ENCODE results near the gene DENND2D. TPM values are rescaled to one million over a fixed set of nuclear protein-coding genes. Genes with fewer than 3 reads are reported as not detected.

DENND2D gene
- total RNA-seq, 1 experiment from 2014 or later: 2.1 TPM

DNA sequence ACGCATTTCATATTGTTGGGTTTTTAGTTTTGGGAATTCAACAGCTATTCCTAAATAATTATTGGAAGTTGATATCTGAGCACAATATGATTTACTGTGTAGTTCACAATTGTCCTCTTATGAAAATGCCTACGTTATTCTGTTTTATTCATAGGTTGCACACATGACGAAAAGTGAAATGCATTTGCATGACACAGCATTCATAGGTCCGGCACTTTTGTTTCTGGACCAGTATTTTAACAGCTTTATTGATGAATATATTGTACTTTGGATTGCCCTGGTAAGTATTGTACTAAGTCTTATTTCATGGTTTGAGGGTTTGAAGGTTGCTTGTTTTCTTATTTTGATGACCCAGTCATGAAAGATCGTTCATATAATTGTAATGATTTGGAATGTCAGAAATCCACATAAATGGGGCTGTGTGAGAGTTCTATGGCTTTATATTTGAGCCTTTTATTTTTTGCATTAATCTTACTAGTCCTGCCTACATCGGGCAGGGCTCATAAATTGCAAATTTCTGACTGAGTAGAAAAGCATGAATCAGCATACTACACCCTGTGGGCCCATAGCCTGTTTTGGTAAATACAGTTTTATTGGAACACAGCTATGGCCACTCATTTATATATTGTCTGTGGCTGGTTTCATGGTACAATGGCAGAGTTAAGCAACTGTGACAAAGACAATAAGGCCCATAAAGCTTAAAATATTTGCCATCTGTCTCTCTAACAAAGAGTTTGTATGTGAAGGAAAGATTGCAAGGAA, 17.0 kb downstream of the DENND2D start (continued):
- TF ChIP-seq, protein P1, sequence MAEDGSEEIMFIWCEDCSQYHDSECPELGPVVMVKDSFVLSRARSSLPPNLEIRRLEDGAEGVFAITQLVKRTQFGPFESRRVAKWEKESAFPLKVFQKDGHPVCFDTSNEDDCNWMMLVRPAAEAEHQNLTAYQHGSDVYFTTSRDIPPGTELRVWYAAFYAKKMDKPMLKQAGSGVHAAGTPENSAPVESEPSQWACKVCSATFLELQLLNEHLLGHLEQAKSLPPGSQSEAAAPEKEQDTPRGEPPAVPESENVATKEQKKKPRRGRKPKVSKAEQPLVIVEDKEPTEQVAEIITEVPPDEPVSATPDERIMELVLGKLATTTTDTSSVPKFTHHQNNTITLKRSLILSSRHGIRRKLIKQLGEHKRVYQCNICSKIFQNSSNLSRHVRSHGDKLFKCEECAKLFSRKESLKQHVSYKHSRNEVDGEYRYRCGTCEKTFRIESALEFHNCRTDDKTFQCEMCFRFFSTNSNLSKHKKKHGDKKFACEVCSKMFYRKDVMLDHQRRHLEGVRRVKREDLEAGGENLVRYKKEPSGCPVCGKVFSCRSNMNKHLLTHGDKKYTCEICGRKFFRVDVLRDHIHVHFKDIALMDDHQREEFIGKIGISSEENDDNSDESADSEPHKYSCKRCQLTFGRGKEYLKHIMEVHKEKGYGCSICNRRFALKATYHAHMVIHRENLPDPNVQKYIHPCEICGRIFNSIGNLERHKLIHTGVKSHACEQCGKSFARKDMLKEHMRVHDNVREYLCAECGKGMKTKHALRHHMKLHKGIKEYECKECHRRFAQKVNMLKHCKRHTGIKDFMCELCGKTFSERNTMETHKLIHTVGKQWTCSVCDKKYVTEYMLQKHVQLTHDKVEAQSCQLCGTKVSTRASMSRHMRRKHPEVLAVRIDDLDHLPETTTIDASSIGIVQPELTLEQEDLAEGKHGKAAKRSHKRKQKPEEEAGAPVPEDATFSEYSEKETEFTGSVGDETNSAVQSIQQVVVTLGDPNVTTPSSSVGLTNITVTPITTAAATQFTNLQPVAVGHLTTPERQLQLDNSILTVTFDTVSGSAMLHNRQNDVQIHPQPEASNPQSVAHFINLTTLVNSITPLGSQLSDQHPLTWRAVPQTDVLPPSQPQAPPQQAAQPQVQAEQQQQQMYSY (CRISPR knock-in tag; IDR thresholded peaks at IDR 0.05): no peak
- TF ChIP-seq, protein P2, sequence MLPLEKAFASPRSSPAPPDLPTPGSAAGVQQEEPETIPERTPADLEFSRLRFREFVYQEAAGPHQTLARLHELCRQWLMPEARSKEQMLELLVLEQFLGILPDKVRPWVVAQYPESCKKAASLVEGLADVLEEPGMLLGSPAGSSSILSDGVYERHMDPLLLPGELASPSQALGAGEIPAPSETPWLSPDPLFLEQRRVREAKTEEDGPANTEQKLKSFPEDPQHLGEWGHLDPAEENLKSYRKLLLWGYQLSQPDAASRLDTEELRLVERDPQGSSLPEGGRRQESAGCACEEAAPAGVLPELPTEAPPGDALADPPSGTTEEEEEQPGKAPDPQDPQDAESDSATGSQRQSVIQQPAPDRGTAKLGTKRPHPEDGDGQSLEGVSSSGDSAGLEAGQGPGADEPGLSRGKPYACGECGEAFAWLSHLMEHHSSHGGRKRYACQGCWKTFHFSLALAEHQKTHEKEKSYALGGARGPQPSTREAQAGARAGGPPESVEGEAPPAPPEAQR (CRISPR knock-in tag; IDR thresholded peaks at IDR 0.05): no peak

DNA sequence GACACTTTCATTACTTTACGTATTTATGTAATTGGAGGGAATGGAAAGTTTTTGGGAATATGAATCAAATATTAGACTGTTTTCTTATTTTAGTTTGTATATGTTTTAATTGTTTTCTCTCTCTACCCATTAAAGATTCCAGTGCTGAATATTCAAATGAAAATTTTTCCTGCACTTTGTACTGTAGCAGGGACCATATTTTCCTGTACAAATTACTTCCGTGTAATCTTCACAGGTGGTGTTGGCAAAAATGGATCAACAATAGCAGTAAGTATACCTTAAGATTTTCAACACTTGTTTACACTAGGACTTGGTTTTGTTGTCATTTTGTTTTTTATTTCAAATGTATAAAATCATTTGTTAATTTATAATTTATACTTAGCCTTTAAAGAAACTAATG, 18.4 kb downstream of the DENND2D start:
- no peaks in the 10 kb centered on the region for H3K27me3 Mint-ChIP-seq (ENCODE audit: low read depth)
- no peak overlapping the region for H3K27ac Mint-ChIP-seq
- ATAC-seq (no peak), DNase-seq (ENCODE audit: low spot score) (no peak)
- ChIA-PET POLR2A (no interaction called here), CTCF (no interaction called here)
- H3K4me3 Mint-ChIP-seq: no peak overlapping the region
- H3K36me3 Mint-ChIP-seq: peaks cover 25% of the 10 kb centered on the region
- no peaks in the 10 kb centered on the region for H3K4me1 Mint-ChIP-seq
- no peaks in the 10 kb centered on the region for H3K9me3 Mint-ChIP-seq
- TF ChIP-seq ZNF263 (CRISPR knock-in tag; IDR thresholded peaks at IDR 0.05; ENCODE audit: low read depth) (no peak), HMGA2 (CRISPR knock-in tag; IDR thresholded peaks at IDR 0.05) (no peak), SMAD4 (CRISPR knock-in tag; IDR thresholded peaks at IDR 0.05) (no peak), JUN (CRISPR knock-in tag; IDR thresholded peaks at IDR 0.05) (no peak), NFATC4 (CRISPR knock-in tag; IDR thresholded peaks at IDR 0.05) (no peak), ZNF416 (CRISPR knock-in tag; IDR thresholded peaks at IDR 0.05) (no peak), OVOL2 (CRISPR knock-in tag; IDR thresholded peaks at IDR 0.05; ENCODE audit: borderline replicate concordance) (no peak), TP53 (CRISPR knock-in tag; IDR thresholded peaks at IDR 0.05) (no peak)
- TF ChIP-seq, protein P3, sequence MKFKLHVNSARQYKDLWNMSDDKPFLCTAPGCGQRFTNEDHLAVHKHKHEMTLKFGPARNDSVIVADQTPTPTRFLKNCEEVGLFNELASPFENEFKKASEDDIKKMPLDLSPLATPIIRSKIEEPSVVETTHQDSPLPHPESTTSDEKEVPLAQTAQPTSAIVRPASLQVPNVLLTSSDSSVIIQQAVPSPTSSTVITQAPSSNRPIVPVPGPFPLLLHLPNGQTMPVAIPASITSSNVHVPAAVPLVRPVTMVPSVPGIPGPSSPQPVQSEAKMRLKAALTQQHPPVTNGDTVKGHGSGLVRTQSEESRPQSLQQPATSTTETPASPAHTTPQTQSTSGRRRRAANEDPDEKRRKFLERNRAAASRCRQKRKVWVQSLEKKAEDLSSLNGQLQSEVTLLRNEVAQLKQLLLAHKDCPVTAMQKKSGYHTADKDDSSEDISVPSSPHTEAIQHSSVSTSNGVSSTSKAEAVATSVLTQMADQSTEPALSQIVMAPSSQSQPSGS (CRISPR knock-in tag; IDR thresholded peaks at IDR 0.05; ENCODE audit: borderline replicate concordance, low read depth): no peak
- TF ChIP-seq, protein P4, sequence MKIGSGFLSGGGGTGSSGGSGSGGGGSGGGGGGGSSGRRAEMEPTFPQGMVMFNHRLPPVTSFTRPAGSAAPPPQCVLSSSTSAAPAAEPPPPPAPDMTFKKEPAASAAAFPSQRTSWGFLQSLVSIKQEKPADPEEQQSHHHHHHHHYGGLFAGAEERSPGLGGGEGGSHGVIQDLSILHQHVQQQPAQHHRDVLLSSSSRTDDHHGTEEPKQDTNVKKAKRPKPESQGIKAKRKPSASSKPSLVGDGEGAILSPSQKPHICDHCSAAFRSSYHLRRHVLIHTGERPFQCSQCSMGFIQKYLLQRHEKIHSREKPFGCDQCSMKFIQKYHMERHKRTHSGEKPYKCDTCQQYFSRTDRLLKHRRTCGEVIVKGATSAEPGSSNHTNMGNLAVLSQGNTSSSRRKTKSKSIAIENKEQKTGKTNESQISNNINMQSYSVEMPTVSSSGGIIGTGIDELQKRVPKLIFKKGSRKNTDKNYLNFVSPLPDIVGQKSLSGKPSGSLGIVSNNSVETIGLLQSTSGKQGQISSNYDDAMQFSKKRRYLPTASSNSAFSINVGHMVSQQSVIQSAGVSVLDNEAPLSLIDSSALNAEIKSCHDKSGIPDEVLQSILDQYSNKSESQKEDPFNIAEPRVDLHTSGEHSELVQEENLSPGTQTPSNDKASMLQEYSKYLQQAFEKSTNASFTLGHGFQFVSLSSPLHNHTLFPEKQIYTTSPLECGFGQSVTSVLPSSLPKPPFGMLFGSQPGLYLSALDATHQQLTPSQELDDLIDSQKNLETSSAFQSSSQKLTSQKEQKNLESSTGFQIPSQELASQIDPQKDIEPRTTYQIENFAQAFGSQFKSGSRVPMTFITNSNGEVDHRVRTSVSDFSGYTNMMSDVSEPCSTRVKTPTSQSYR (CRISPR knock-in tag; IDR thresholded peaks at IDR 0.05): no peak
- TF ChIP-seq, protein P5, sequence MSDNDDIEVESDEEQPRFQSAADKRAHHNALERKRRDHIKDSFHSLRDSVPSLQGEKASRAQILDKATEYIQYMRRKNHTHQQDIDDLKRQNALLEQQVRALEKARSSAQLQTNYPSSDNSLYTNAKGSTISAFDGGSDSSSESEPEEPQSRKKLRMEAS (CRISPR knock-in tag; IDR thresholded peaks at IDR 0.05): no peak
